ENCODE measurements around the gene RAB2B. TPM values are rescaled to one million over a fixed set of nuclear protein-coding genes. Genes with fewer than 3 reads are reported as not detected.

RAB2B gene
- total RNA-seq, 4 donors from 2014 or later = 26.8 to 66.8 (median 38.9) TPM

GRCh38 chr14:21494902-21495762 lies 18.4 kb upstream of the RAB2B start:
- intact Hi-C loops (cut with DNase I) = no loop called here
- Histone ChIP-seq H3K36me3 (peaks cover 84 to 87% of the 10 kb centered on the region in 2 donors), H3K4me3 (replicated peaks in 1 of 3) (no peak overlapping the region), H3K27ac (no peak overlapping the region), H3K9me3 (no peaks in the 10 kb centered on the region), H3K4me1 (peaks cover 0 to 3% of the 10 kb centered on the region in 2 donors), H3K27me3 (no peaks in the 10 kb centered on the region)
- WGBS, 2 donors = 52 to 73% methylated on average over 2 of the region's 2 CpGs
- TF ChIP-seq POLR2A (IDR thresholded peaks at IDR 0.05) = no peak
- no peak for TF ChIP-seq CTCF (IDR thresholded peaks at IDR 0.05)
- no peak for DNase-seq

- no peaks in the 10 kb centered on the region for H3K9me3 ChIP-seq
- no peak overlapping the region for H3K27ac ChIP-seq
- peaks cover 32 to 42% of the 10 kb centered on the region in 2 donors for H3K36me3 ChIP-seq
- WGBS, 2 donors = 85 to 89% methylated on average over 1 of the region's 1 CpG
- intact Hi-C loops (cut with DNase I) = no loop called here
- no peak for TF ChIP-seq CTCF (IDR thresholded peaks at IDR 0.05)
- no peak for TF ChIP-seq POLR2A (IDR thresholded peaks at IDR 0.05)
- H3K4me3 ChIP-seq (replicated peaks in 1 of 3) = no peak overlapping the region
- no peaks in the 10 kb centered on the region for H3K4me1 ChIP-seq
- H3K27me3 ChIP-seq = no peaks in the 10 kb centered on the region
- DNase-seq = no peak
Measured at GRCh38 chr14:21486640-21487087, 9.9 kb upstream of the RAB2B start.

DNA sequence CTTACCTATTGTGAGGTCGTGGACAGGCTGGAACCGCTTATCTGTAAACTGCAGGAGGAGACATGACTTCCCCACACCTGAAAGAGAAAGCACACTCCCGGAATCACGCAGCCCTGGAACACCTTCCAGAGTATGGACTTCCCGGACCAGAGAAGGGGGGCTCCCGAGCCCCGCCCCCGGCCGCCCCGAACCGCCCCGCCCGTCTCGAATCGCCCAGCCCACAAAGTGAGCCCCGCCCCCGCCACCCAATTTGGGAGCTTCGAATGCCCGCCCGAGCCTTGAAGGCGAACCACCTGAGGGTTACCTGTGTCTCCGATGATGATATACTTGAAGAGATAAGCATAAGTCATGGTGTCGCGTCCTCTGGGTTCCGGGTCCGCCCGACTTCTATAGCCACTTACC lies 235 bp downstream of the RAB2B start:
- H3K9me3 ChIP-seq = no peaks in the 10 kb centered on the region
- H3K27me3 ChIP-seq = no peaks in the 10 kb centered on the region
- no peak for TF ChIP-seq CTCF (IDR thresholded peaks at IDR 0.05)
- peak in 1 of 2 donors; percentile 38 for TF ChIP-seq POLR2A (IDR thresholded peaks at IDR 0.05)
- WGBS, 2 donors = 0 to 1% methylated on average over 9 to 16 of the region's 27 CpGs
- intact Hi-C loops (cut with DNase I) = loop anchor here (5.0 kb wide), 1 partner anchor 209 kb away; the partner anchor contains the start of gene HNRNPC
- H3K27ac ChIP-seq = peak overlapping the region; percentile 80 to 88 (median 84)
- H3K36me3 ChIP-seq = peaks cover 0 to 5% of the 10 kb centered on the region in 2 donors
- peak; percentile 90 to 91 for DNase-seq
- peaks cover 17% of the 10 kb centered on the region in 2 donors for H3K4me1 ChIP-seq
- H3K4me3 ChIP-seq (replicated peaks in 1 of 3) = peak overlapping the region; percentile 47 to 83 (median 79)

- intact Hi-C loops (cut with DNase I) = loop anchor here (5.0 kb wide), 1 partner anchor 209 kb away; the partner anchor contains the start of gene HNRNPC
- no peak for DNase-seq
- no peaks in the 10 kb centered on the region for H3K27me3 ChIP-seq
- H3K9me3 ChIP-seq = no peaks in the 10 kb centered on the region
- TF ChIP-seq POLR2A (IDR thresholded peaks at IDR 0.05) = no peak
- TF ChIP-seq CTCF (IDR thresholded peaks at IDR 0.05) = no peak
- peak overlapping the region; percentile 47 to 83 (median 79) for H3K4me3 ChIP-seq (replicated peaks in 1 of 3)
- H3K36me3 ChIP-seq = peaks cover 0 to 5% of the 10 kb centered on the region in 2 donors
- H3K27ac ChIP-seq = peak overlapping the region; percentile 80 to 88 (median 84)
- H3K4me1 ChIP-seq = peaks cover 17% of the 10 kb centered on the region in 2 donors
- 39 to 41% methylated on average over 10 of the region's 10 CpGs for WGBS, 2 donors
Measured at GRCh38 chr14:21475767-21476522, 814 bp downstream of the RAB2B start.

Measured in thyroid gland (tissue), 4 donors.